ENCODE measurements around the gene LYPD6B. TPM values are rescaled to one million over a fixed set of nuclear protein-coding genes. Genes with fewer than 3 reads are reported as not detected.

Gene LYPD6B
- total RNA-seq, 2 experiments from 2014 or later: not detected

DNA sequence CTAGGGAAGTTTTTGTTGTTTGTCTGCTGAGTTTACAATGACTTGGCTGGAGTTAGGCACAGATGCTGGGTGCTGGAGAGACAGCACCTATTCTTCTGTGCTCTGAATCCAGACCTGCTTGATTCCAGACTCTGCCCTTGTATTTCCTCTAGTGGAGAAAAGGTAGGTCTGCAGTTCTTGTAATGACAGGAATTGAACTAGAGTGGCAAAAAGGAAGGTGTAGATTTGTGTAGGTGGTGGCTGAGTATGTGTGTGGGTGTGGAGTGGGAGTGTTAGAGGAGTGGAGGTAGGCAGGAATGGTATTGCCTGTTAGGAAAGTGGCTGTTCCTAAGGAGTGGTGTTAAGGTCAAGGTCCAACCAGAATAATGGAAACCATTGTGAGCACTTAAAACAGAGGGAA, 220.0 kb downstream of the LYPD6B start:
- H3K27ac Mint-ChIP-seq: no peak overlapping the region
- H3K27me3 Mint-ChIP-seq (ENCODE audit: low read depth): peaks cover 12% of the 10 kb centered on the region
- H3K4me1 Mint-ChIP-seq (ENCODE audit: low read depth): no peaks in the 10 kb centered on the region
- H3K4me3 Mint-ChIP-seq: no peak overlapping the region
- ChIA-PET CTCF (no interaction called here), POLR2A (no interaction called here)
- ATAC-seq (no peak), DNase-seq (no peak)
- H3K9me3 Mint-ChIP-seq (ENCODE audit: insufficient read depth): peaks cover 5% of the 10 kb centered on the region
- H3K36me3 Mint-ChIP-seq (ENCODE audit: low read depth): no peaks in the 10 kb centered on the region

DNA sequence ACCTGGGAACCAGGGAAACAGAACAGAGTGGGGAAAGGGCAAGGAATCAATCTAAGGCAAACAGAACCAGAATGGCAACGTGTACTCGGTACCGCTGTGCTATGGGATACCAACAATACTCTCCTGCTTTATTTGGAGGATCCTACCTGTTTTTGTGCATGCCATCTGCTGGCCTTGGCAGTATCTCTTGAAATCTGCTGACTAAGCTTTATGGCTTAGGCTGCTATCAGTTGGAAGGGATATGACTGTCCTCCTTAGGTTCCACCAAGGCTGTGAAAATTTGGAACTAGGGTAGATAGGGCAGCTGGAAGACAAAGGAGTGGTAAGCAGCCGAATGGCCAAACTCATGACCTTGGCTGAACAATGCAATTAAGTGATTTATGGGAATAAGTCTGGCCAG, 220.6 kb downstream of the LYPD6B start:
- ChIA-PET CTCF (no interaction called here), POLR2A (no interaction called here)
- peaks cover 12% of the 10 kb centered on the region for H3K27me3 Mint-ChIP-seq (ENCODE audit: low read depth)
- no peak overlapping the region for H3K27ac Mint-ChIP-seq
- H3K9me3 Mint-ChIP-seq (ENCODE audit: insufficient read depth): peaks cover 5% of the 10 kb centered on the region
- H3K4me3 Mint-ChIP-seq: no peak overlapping the region
- no peak for ATAC-seq
- DNase-seq: no peak
- no peaks in the 10 kb centered on the region for H3K4me1 Mint-ChIP-seq (ENCODE audit: low read depth)
- H3K36me3 Mint-ChIP-seq (ENCODE audit: low read depth): no peaks in the 10 kb centered on the region

DNA sequence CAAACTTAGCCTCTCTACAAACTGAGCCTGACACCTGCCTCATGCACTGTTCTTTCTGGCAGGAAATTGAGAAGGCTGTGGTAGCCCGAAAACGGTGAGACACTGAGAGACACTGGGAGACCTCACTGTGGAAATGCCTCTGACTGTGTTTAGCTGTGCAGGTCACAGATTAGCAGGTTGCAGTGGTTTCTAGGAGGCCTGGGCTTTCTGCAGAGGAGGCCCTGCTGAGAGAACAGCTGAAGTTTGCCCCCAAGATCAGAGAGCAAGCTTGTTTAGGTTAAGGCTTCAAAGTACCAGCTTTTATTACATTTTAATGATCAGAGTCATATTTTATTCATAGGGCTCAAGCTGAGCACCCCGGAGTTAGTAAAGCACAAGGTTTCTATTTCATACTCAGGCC, 223.2 kb downstream of the LYPD6B start:
- Mint-ChIP-seq H3K27ac (no peak overlapping the region), H3K27me3 (ENCODE audit: low read depth) (peaks cover 15% of the 10 kb centered on the region), H3K4me1 (ENCODE audit: low read depth) (no peaks in the 10 kb centered on the region), H3K36me3 (ENCODE audit: low read depth) (no peaks in the 10 kb centered on the region), H3K4me3 (no peak overlapping the region), H3K9me3 (ENCODE audit: insufficient read depth) (peaks cover 5% of the 10 kb centered on the region)
- ChIA-PET POLR2A (no interaction called here), CTCF (no interaction called here)
- ATAC-seq (no peak), DNase-seq (no peak)

Other genes with a start within 250 kb of the LYPD6B start
- 1 to 10 TPM; 4.4 to 6.5 TPM for gene KIF5C, start 163.5 kb upstream of the LYPD6B start, total RNA-seq